ENCODE data around the gene IRF8.
"Not testable (repeated sequence)": the region's sequence is repeated elsewhere in the genome, so short reads cannot be mapped to it uniquely, and the experiment has no call there.

Gene IRF8

GRCh38 chr16:85869206-85869605, 29.8 kb upstream of the IRF8 start:
- no peak for DNase-seq (ENCODE audit: low spot score)

DNA sequence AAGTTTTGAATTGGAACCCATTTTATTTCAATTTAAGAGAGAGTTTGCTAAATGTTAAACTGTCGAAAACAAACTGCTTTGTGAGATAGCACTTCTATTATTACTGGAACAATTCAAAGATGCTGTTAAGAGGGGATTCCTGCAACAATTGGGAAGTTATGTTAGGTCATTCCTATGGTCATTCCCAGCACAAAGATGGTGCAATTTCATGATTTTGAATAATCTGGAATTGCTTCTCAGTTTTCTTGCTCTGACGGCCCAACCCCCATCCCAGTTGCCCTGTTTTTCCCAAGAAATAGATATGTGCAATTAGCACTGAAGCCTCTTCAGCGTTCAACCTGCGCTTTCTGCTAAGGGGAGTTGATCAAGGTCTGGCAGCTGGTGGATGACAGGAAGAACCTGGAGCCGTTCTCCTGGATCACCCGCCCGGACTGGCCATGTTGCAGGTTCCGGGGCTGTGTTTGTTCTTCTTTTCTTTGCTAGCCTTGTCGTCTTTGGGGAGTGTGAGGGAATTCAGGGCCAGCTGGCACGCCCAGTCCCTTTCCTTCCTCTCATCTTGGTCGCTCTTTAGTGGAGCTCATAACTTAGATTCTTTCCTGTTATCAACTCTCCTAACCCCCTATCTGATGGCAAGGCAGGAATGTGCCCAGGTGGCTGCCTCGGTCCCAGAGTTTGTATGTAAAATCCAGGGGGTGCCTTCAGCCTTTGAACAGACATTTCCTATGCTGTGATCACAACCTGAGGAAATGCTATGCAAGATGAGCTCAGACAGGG, 29.0 kb upstream of the IRF8 start:
- DNase-seq (ENCODE audit: low spot score), result no peak

DNA sequence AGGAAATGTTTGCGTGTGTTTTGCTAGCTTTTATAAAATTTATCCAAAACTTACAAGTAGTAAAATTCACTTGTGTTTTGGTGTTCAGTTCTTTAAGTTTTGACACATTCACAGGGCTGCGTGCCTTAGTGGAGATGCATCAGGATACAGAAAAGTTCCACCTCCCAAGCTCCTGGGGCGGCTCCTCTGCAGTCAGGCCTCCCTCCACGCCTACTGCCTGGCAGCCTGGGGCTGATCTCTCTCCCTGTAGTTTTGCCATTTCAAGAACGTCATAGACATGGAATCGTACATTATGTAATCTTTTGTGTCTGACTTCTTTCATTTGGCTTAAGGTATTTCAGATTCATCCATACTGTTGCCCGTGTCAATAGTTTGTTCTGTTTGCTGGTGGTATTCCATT, 27.2 kb upstream of the IRF8 start:
- DNase-seq (ENCODE audit: low spot score), result no peak

DNA sequence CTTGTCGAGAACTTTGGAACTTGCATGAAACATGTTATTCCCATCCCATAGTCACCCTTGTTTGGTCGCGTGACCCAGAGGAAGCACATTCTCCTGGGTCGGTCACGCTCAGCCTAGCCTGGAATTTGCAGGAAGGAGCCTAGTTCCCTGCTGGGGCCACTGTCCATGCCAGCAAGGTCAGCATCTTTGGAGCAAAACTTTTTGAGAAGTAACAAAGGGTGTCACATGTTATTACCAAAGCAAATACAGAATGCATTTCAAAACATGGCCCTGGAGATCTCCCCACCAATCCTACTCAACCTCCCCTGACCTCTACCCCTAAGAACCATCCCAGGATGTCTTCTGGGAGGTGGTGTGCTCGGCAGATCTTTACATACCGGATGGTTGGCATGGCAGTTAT, 26.2 kb upstream of the IRF8 start:
- DNase-seq (ENCODE audit: low spot score), result no peak

- no peak for DNase-seq (ENCODE audit: low spot score)
These were observed 25.8 kb upstream of the IRF8 start for GRCh38 chr16:85873153-85873552.

DNA sequence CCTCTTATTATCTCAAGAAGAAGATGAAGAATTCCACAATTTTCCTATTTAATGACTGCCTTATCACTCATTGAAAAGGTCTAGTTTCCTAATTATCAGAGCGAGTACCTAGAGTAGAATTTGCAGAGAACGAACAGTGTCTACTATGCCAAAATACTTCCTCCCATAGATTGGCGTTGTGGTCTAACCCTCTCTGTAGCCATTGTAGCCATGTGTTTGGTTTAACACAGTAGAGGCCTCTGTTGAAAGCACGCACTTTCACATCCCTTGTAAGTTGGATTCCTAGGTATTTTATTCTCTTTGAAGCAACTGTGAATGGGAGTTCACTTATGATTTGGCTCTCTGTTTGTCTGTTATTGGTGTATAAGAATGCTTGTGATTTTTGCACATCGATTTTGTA, 24.9 kb upstream of the IRF8 start:
- not testable (repeated sequence) for DNase-seq (ENCODE audit: low spot score)

DNA sequence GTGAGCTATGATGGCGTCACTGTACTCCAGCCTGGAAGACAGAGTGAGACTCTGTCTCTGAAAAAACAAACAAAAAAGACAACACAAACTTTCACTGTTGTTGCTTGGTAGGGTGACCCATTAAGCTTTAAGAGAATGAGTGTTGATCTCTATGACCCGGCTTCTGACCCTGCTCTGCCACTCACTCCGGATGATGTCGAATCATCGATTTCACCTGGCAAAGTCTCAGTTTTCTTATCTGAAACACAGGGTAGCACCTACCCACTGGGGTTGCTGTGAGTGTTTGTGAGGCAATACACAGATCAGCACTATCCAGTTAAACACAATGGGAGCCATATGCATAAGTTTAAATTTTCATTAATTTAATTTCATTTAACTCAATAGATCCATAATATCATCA, 20.6 kb upstream of the IRF8 start:
- no peak for DNase-seq (ENCODE audit: low spot score)

GRCh38 chr16:85878875-85879274, 20.1 kb upstream of the IRF8 start:
- no peak for DNase-seq (ENCODE audit: low spot score)

DNA sequence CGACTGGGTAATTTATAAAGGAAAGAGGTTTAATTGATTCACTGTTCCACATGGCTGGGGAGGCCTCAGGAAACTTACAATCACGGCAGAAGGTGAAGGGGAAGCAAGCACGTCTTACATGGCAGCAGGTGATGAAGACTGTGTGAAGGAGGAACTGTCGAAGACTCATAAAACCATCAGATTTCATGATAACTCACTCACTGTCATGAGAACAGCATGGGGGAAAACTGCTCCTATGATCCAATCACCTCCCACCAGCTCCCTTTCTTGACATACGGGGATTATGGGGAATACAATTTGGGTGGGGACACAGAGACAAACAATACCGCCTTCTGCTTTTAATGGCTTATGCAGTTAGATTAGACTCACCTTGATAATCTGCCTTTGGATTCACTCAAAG, 19.4 kb upstream of the IRF8 start:
- DNase-seq (ENCODE audit: low spot score), result no peak

GRCh38 chr16:85879975-85880831, 18.8 kb upstream of the IRF8 start:
- no peak for DNase-seq (ENCODE audit: low spot score)

DNA sequence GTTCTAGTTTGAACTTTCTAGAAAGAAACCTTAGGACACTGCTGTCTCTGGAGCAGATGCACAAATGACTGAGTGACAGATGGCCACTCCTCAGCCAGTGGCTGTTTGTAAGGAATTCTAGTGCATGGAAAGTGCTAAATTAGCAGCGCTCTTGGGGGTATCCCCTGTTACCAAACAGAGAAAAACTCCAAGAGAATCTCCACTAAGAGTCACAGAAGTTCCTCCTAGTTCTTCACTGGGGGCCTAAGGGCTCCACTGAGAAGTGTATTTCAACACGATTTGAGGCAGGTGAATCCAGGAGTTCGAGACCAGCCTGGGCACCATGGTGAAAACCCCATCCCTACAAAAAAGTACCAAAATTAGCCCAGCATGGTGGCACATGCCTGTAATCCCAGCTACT, 18.1 kb upstream of the IRF8 start:
- no peak for DNase-seq (ENCODE audit: low spot score)

- DNase-seq (ENCODE audit: low spot score), result no peak
These were observed 17.5 kb upstream of the IRF8 start for GRCh38 chr16:85881436-85881835.

- DNase-seq (ENCODE audit: low spot score), result no peak
These were observed 16.7 kb upstream of the IRF8 start for GRCh38 chr16:85882181-85882810.

GRCh38 chr16:85883813-85884212, 15.1 kb upstream of the IRF8 start:
- DNase-seq (ENCODE audit: low spot score), result no peak

DNA sequence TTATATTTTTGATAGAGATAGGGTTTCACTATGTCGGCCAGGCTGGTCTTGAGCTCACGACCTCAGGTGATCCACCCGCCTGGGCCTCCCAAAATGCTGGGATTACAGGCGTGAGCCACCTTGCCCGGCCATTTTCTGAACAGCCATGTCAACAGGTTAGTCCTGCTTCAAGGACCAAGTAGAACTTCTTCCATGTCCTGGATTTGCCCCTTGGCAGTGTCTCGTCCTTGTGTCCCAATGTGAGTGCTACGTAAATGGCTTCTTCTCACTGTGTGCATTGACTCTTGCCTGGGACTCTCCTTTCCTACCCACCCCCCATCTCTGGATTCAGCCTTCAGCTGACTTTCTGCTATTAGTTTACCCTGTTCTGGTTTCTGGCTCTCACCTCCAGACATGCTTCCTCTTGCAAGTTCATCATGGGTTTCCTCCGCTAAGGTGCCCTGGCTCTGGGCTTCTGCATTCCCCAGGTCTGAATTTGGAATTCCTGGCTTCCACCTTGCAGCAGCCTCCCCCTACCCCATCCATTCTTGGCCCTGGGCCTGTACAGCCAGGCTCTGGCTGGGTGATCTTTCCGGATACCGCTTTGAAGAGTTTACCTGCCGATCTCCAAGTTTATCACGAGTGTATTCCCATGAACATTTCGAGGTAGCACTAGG, 14.0 kb upstream of the IRF8 start:
- no peak for DNase-seq (ENCODE audit: low spot score)

DNA sequence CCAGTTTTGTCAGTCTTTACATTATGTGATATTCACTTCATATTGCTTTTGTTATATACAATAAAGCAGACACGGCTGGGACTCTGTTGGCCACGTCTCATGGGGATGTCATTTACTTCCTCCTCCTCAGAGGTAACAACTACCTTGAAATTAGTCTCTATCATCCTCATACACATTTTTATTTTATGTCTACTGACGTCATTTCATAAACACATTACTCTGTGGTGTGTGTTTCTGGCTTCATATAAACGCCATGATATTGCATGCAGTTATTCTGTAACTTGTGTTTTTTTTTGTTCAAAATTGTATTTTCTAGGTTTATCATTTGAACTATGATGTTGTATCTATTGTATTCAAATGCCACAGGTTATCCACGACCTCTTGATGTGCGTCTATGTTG, 13.4 kb upstream of the IRF8 start:
- DNase-seq (ENCODE audit: low spot score), result no peak

GRCh38 chr16:85888405-85889331, 10.3 kb upstream of the IRF8 start:
- no peak for DNase-seq (ENCODE audit: low spot score)

GRCh38 chr16:85891033-85891775, 7.8 kb upstream of the IRF8 start:
- DNase-seq (ENCODE audit: low spot score), result no peak

GRCh38 chr16:85891776-85892166, 7.2 kb upstream of the IRF8 start:
- no peak for DNase-seq (ENCODE audit: low spot score)

DNA sequence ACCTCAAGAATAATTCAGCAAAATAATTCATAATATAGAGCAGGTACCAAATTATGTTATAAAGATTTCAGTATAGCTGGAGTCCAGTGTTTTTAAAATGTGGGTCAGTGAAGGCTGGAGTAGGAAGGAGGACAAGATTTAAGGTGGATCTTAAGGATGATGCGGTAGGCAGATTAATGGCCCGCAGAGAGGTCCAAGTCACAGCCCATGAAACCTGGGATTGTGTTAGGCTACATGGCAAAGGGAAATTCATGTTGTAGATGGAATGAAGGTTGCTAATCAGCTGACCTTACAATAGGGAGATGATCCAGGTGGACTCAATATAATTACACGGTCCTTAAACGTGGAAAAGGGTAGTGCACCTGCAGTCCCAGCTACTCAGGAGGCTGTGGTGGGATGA, 6.2 kb upstream of the IRF8 start:
- no peak for DNase-seq (ENCODE audit: low spot score)

DNA sequence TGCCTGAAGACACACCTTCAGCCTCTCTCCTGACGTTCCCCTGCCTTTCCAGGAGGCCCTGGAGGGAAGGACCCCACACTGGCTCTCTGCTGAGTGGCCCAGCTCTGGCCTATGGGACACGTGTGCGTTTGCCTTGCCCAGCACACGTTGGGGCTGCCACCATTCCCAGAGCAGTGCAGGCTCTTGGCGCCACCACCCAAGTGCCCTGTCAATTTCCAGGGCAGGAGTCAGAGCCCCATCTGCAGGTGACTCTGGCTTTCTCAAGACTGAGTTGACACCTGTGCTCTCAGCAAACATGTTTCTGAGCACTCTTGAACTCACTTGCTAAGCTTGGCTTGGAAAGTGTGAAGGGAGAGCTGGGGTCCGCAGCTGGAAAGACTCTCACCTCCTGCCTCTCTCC, 4.7 kb upstream of the IRF8 start:
- DNase-seq (ENCODE audit: low spot score), result no peak

Data from cerebellar cortex (tissue), 1 donor.